T-helper 17 cell (primary cell): ENCODE measurements around the gene PRICKLE3. TPM values are rescaled to one million over a fixed set of nuclear protein-coding genes. Genes with fewer than 3 reads are reported as not detected.

Source experiments
- ATAC-seq: fragments of 150-1000 bp; cut with Tn5 transposase; 2 replicates; pipeline ENCODE4 v1.10.0; 2021; ENCODE audit warnings: mild to moderate bottlenecking, moderate library complexity
- DNase-seq, 3 donors: peaks; one replicate each; pipeline versions ENCODE4 v3.0.0 to v3.0.0-alpha.2; 2020 to 2021
- H3K9me3 ChIP-seq: one replicate; pipeline ENCODE4 v1.7.0; 2013; ENCODE audit warnings: low read length, mild to moderate bottlenecking; ENCODE audit not compliant: control insufficient read depth, poor library complexity, severe bottlenecking
- H3K27ac Mint-ChIP-seq: one replicate; pipeline ENCODE4 v1.8.0; 2022; ENCODE audit warnings: mild to moderate bottlenecking, moderate library complexity, mixed read lengths
- H3K27me3 Mint-ChIP-seq: one replicate; pipeline ENCODE4 v1.8.0; 2022; ENCODE audit warnings: mixed read lengths
- H3K36me3 Mint-ChIP-seq: one replicate; pipeline ENCODE4 v1.8.0; 2022; ENCODE audit warnings: low read depth, mixed read lengths
- H3K4me1 Mint-ChIP-seq: one replicate; pipeline ENCODE4 v1.8.0; 2022; ENCODE audit warnings: mild to moderate bottlenecking, mixed read lengths
- H3K4me3 Mint-ChIP-seq: one replicate; pipeline ENCODE4 v1.8.0; 2022; ENCODE audit warnings: mild to moderate bottlenecking, moderate library complexity, mixed read lengths
- total RNA-seq, 4 donors: library from RNA in 2 of 4; stranded (reverse) in 2 of 4; gene quantifications; one replicate each; pipeline ENCODE4 v1.2.3 and lab custom pipeline; 2022 to 2026

The PRICKLE3 gene
- total RNA-seq (1 to 10 TPM; 4.8 to 7.5 TPM), total RNA-seq (lab: John Stamatoyannopoulos, UW) (5.2 to 9.2 reads per million in 2 donors)

DNA sequence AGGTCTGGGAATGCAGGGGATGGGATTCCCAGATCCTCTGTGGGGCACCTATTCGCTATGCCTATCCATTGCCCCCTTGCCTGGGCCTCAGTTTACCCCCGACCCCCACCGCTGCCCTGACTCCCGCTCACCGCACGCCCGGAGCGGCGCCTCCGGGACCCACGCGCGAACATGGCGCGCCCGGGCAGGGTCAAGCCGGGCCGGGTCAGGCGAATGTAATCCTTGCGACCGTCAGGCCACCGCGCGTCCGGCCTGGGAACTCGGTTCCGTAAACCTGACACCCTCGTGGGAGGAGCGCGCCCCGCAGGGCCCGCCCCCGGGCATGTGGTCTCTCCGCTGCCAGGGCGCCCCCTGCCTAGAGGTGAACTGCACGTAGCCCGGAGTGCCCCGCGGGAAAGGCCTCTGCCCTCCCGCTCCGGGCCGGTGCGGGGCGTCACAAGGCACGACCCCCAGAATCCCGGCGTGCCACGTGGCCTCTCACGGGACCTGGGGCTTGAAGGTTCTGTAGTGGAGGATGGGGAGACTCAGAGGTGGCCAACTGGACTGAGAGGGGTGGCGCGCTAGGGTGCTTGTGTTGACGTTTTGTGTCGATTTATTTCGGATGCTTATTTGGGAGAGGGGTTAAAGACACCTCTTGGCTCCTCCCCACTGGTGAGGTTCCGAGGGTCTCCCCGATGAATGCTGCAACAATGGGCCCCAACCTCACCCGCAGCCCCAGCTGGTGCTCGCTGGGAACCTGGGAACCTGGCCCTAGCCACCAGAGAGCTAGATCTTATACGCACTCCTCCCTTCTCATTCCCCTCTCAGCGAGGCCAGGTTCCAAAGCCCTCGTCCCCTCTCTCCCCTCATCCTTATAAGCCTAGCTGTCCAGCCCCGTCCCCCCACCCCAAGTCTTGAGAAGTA lies at the start of gene PRICKLE3:
TSS of gene PRICKLE3 (minus strand) at position 249 of the 903 bp plus-strand sequence. CDS start at position 173, 76 bp downstream.
- Mint-ChIP-seq H3K27me3 (no peaks in the 10 kb centered on the region), H3K4me3 (peak within 1 kb of the TSS; percentile 92), H3K27ac (peak within 1 kb of the TSS; percentile 86), H3K36me3 (no peaks in the 10 kb centered on the region), H3K4me1 (peaks cover 31% of the 10 kb centered on the region)
- peak; percentile 29 for ATAC-seq
- peak; percentile 56 to 66 (median 60) for DNase-seq
- H3K9me3 ChIP-seq = no peaks in the 10 kb centered on the region

GRCh38 chrX:49233887-49234555 lies 47.8 kb upstream of the PRICKLE3 start:
- Mint-ChIP-seq H3K27me3 (no peaks in the 10 kb centered on the region), H3K4me3 (no peak overlapping the region), H3K36me3 (no peaks in the 10 kb centered on the region), H3K27ac (no peak overlapping the region), H3K4me1 (peaks cover 22% of the 10 kb centered on the region)
- ATAC-seq = no peak
- DNase-seq = no peak
- H3K9me3 ChIP-seq = no peaks in the 10 kb centered on the region

DNA sequence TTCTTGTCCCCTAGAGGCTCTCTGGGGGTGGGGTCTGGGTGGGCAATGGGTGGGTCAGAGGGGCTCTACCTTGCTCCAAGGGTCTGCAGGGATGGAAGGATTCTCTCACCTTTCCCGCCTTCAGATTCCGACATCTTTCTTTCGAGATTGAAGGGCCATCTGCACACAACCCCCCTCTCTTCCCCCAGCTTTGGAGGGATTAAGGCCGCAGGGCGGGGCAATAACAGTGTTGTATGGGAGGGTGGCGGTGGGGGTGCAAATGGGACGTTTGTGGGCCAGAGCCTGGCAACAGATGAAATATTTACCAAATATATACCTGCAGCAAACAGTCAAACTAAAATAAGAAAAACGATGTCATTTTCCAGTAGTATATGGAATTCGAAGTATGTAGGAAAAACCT lies 47.0 kb upstream of the PRICKLE3 start, which contains the start of gene CACNA1F:
TSS of gene CACNA1F (minus strand) at position 165 of the 400 bp plus-strand sequence. CDS start at position 134, 31 bp downstream.
- no peak within 1 kb of the TSS for H3K27ac Mint-ChIP-seq
- H3K36me3 Mint-ChIP-seq = no peaks in the 10 kb centered on the region
- H3K9me3 ChIP-seq = no peaks in the 10 kb centered on the region
- DNase-seq = no peak
- H3K27me3 Mint-ChIP-seq = no peaks in the 10 kb centered on the region
- ATAC-seq = no peak
- no peak within 1 kb of the TSS for H3K4me3 Mint-ChIP-seq
- H3K4me1 Mint-ChIP-seq = peaks cover 22% of the 10 kb centered on the region

- no peaks in the 10 kb centered on the region for H3K27me3 Mint-ChIP-seq
- DNase-seq = no peak
- H3K4me1 Mint-ChIP-seq = peaks cover 22% of the 10 kb centered on the region
- no peak overlapping the region for H3K4me3 Mint-ChIP-seq
- no peaks in the 10 kb centered on the region for H3K36me3 Mint-ChIP-seq
- H3K9me3 ChIP-seq = no peaks in the 10 kb centered on the region
- ATAC-seq = no peak
- no peak overlapping the region for H3K27ac Mint-ChIP-seq
Observed at GRCh38 chrX:49232525-49232924, 46.4 kb upstream of the PRICKLE3 start.

DNA sequence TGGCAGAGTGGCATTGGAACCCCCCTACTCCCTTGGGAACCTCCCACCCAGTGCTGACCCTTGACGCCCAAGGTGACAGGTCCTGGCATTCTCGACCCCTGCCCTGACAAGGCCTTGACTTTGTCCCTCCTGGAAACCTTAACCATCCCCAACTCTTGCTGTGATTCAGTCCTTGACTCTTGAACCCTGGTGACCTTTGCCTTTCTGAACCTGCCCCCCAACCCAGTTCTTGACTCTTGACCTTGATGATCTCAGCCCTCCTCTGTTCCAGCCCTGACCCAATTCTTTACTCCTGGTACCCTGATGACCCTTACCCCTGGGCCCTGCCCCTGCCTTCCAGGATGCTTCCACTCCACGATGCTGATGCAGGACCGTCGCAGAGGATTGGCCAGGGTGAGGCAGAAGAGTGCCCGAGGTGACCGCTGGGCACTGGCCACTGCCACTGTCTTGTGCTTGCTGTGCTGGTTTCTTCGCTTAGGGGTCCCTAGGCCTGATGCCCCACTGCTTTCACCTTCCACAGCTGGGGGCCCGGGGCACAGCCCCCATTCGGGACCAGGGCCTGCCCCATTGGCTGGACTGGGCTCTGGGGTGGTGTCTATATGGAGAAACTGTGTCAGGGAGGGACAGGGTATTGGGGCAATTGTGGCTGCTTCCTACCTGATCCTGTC lies 45.3 kb upstream of the PRICKLE3 start:
- H3K4me3 Mint-ChIP-seq = peak overlapping the region; percentile 72
- peaks cover 13% of the 10 kb centered on the region for H3K4me1 Mint-ChIP-seq
- no peaks in the 10 kb centered on the region for H3K36me3 Mint-ChIP-seq

DNA sequence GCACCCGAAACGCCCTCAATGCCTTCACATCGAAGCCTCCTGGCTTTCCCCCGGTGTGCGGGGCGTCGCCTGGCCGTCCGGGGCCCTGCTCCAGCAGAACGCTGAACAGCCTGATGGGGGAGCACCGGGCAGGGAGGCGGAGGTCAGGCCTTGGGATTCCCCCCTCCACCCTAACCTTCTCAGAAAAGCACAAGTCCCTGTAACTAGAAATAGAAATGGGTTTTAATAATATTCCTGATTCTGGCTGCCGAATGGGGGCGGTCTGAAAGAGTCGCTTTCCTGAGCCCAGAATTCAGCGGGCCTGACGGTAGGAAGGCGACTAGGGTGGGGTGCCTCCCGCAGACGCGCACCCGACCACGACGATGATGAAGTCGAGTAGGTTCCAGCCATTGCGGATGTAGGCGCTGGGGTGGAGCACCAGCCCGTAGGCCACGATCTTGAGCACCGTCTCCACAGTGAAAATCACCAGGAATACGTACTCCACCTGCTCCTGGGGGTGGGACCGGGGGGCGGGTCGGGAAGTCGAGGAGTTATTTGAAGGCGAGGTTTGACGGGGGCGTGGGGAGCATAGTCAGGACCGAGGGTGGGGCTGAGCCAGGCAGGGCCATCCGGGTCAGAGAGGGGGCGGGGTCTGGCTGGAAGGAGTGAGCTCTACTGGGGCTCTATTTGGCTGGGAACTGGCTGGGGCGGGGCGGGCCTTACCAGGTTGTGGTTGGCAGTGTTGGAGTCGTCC lies 44.5 kb upstream of the PRICKLE3 start:
- Mint-ChIP-seq H3K4me3 (peak overlapping the region; percentile 72), H3K36me3 (no peaks in the 10 kb centered on the region), H3K27me3 (peaks cover under 1% of the 10 kb centered on the region), H3K27ac (peak overlapping the region; percentile 81), H3K4me1 (peaks cover 13% of the 10 kb centered on the region)
- DNase-seq = peak; percentile 12 to 38 (median 25)
- ATAC-seq = peak; percentile 79
- H3K9me3 ChIP-seq = no peaks in the 10 kb centered on the region

More for the DNA sequence above, 45.3 kb upstream of the PRICKLE3 start:
- ATAC-seq = no peak
- Mint-ChIP-seq H3K27ac (peak overlapping the region; percentile 81), H3K27me3 (no peaks in the 10 kb centered on the region)
- H3K9me3 ChIP-seq = no peaks in the 10 kb centered on the region
- no peak for DNase-seq

GRCh38 chrX:49228185-49228584 lies 42.0 kb upstream of the PRICKLE3 start:
- H3K36me3 Mint-ChIP-seq = no peaks in the 10 kb centered on the region

GRCh38 chrX:49227726-49228125 lies 41.6 kb upstream of the PRICKLE3 start:
- H3K27me3 Mint-ChIP-seq = peaks cover 4% of the 10 kb centered on the region
- no peak for DNase-seq
- no peak for ATAC-seq
- H3K9me3 ChIP-seq = no peaks in the 10 kb centered on the region
- no peak overlapping the region for H3K27ac Mint-ChIP-seq
- H3K4me1 Mint-ChIP-seq = peaks cover 8% of the 10 kb centered on the region
- no peaks in the 10 kb centered on the region for H3K36me3 Mint-ChIP-seq
- H3K4me3 Mint-ChIP-seq = no peak overlapping the region

More at GRCh38 chrX:49228185-49228584, 42.0 kb upstream of the PRICKLE3 start:
- DNase-seq = no peak
- Mint-ChIP-seq H3K27ac (no peak overlapping the region), H3K4me1 (peaks cover 10% of the 10 kb centered on the region), H3K4me3 (no peak overlapping the region), H3K27me3 (peaks cover 4% of the 10 kb centered on the region)
- ATAC-seq = no peak
- H3K9me3 ChIP-seq = no peaks in the 10 kb centered on the region

DNA sequence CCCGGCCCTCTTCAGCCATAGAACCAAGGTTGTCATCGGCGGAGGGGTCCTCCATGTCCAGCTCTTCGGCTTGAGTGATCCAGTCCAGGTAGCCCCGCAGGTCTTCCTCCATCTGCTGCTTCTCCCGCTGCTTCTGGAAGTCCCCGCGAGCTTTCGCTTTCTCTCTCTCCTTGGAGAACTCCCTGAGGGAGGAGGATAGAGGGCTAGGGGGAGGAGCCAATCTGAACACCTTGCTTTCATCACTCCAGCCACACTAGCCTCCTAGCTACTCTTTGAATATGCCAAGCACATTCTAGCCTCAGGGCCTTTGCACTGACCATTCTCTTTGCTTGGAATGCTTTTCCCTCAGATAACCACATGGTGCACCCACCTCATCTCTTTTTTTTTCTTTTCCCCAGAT lies 40.8 kb upstream of the PRICKLE3 start:
- Mint-ChIP-seq H3K36me3 (no peaks in the 10 kb centered on the region), H3K27ac (no peak overlapping the region), H3K4me1 (peaks cover 9% of the 10 kb centered on the region), H3K27me3 (peaks cover 4% of the 10 kb centered on the region), H3K4me3 (no peak overlapping the region)
- DNase-seq = no peak
- ATAC-seq = no peak
- no peaks in the 10 kb centered on the region for H3K9me3 ChIP-seq

GRCh38 chrX:49225858-49226257 lies 39.7 kb upstream of the PRICKLE3 start:
- no peak for DNase-seq
- ATAC-seq = no peak
- Mint-ChIP-seq H3K4me3 (no peak overlapping the region), H3K4me1 (peaks cover 6% of the 10 kb centered on the region), H3K27me3 (peaks cover 4% of the 10 kb centered on the region), H3K36me3 (no peaks in the 10 kb centered on the region), H3K27ac (peak overlapping the region; percentile 6)
- H3K9me3 ChIP-seq = no peaks in the 10 kb centered on the region

GRCh38 chrX:49221868-49222267 lies 35.7 kb upstream of the PRICKLE3 start:
- no peak overlapping the region for H3K4me3 Mint-ChIP-seq
- peaks cover 4% of the 10 kb centered on the region for H3K27me3 Mint-ChIP-seq
- H3K36me3 Mint-ChIP-seq = no peaks in the 10 kb centered on the region
- H3K27ac Mint-ChIP-seq = no peak overlapping the region
- no peak for DNase-seq
- H3K4me1 Mint-ChIP-seq = peaks cover 2% of the 10 kb centered on the region
- no peak for ATAC-seq
- no peaks in the 10 kb centered on the region for H3K9me3 ChIP-seq

DNA sequence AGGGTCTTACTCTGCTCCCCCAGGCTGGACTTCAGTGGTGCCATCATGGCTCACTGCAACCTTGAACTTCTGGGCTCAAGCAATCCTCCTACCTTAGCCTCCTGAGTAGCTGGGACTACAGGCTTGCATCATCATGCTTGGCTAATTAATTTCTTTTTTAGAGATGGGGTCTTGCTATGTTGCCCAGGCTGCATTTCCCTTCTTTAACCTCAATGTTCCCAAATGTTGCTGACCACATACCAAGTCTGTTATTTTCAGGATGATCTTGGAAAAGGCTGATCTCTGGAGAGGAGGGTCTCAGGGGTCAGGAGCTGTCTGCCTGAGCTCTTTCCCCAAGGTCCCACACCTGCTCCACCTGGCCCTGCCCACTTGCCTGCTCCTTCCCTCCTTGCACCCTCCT lies 33.9 kb upstream of the PRICKLE3 start:
- no peaks in the 10 kb centered on the region for H3K9me3 ChIP-seq
- H3K27me3 Mint-ChIP-seq = no peaks in the 10 kb centered on the region
- DNase-seq (no peak), ATAC-seq (no peak)
- peaks cover 2% of the 10 kb centered on the region for H3K4me1 Mint-ChIP-seq
- H3K36me3 Mint-ChIP-seq = no peaks in the 10 kb centered on the region
- no peak overlapping the region for H3K4me3 Mint-ChIP-seq
- no peak overlapping the region for H3K27ac Mint-ChIP-seq
